B cell (primary cell): ENCODE data around the gene TAF12. TPM values are rescaled to one million over a fixed set of nuclear protein-coding genes. Genes with fewer than 3 reads are reported as not detected.

ENCODE experiments used
- ATAC-seq: fragments of 200-7000 bp; cut with Tn5 transposase; one replicate; pipeline ENCODE4 v1.10.0; 2021; ENCODE audit warnings: low read depth, mild to moderate bottlenecking, moderate number of reproducible peaks, moderate library complexity
- CTCF ChIA-PET: fragments of 350-600 bp; sonication (Branson Sonifier 250); formaldehyde crosslinking; loops from one replicate; lab custom pipeline; 2021; ENCODE audit warnings: antibody characterized with exemption, inconsistent platforms; lab: Charles Lee
- POLR2A ChIA-PET: fragments of 350-600 bp; sonication (Branson Sonifier 250); formaldehyde crosslinking; loops from one replicate; lab custom pipeline; 2021; ENCODE audit warnings: antibody characterized with exemption; lab: Charles Lee
- DNase-seq: peaks from one replicate; pipeline ENCODE4 v3.0.0; 2013
- H2AFZ ChIP-seq: 2 replicates; pipeline ENCODE4 v1.6.1; 2012; ENCODE audit warnings: mild to moderate bottlenecking, low read depth, low read length; ENCODE audit not compliant: insufficient read depth, poor library complexity, severe bottlenecking
- H3K27ac ChIP-seq, 2 donors: 1 replicate in 1 of 2; 2 replicates in 1 of 2; pipeline ENCODE4 v1.5.1; 2012 to 2013; ENCODE audit warnings: low read length in 2 of 2, mild to moderate bottlenecking in 2 of 2, moderate library complexity in 1 of 2
- H3K27me3 ChIP-seq, 4 experiments: fragments of 200-600 bp in 1 of 4; sonication (generic) in 1 of 4; replicated peaks in 1 of 4; 1 replicate in 2 of 4; 2 replicates in 2 of 4; pipeline versions ENCODE4 v1.6.1 to v1.7.0; 2013 to 2016; ENCODE audit warnings: low read length in 3 of 4, mild to moderate bottlenecking in 2 of 4, mixed read lengths in 1 of 4, moderate library complexity in 1 of 4; ENCODE audit not compliant: insufficient read depth in 4 of 4, control insufficient read depth in 3 of 4; ENCODE audit errors: control extremely low read depth in 1 of 4
- H3K36me3 ChIP-seq, 2 experiments: replicated peaks in 1 of 2; 1 replicate in 1 of 2; 2 replicates in 1 of 2; pipeline versions ENCODE4 v1.6.1 to v1.7.1; 2013; ENCODE audit warnings: low read length in 1 of 2; ENCODE audit not compliant: insufficient read depth in 2 of 2, control insufficient read depth in 1 of 2; ENCODE audit errors: control extremely low read depth in 1 of 2, extremely low read depth in 1 of 2
- H3K4me1 ChIP-seq, 2 donors: fragments of 200-600 bp in 1 of 2; sonication (generic) in 1 of 2; 1 replicate in 1 of 2; 2 replicates in 1 of 2; pipeline versions ENCODE4 v1.5.1 to v1.6.1; 2013 to 2017; ENCODE audit warnings: low read length in 2 of 2; ENCODE audit not compliant: control insufficient read depth in 2 of 2, insufficient read depth in 2 of 2
- H3K4me2 ChIP-seq: replicated peaks from 2 replicates; pipeline ENCODE3; 2012; ENCODE audit warnings: mild to moderate bottlenecking, low read depth, low read length; ENCODE audit not compliant: poor library complexity, severe bottlenecking
- H3K4me3 ChIP-seq, 5 experiments: fragments of 200-600 bp in 1 of 5; sonication (generic) in 1 of 5; 1 replicate in 3 of 5; 2 replicates in 2 of 5; pipeline versions ENCODE4 v1.5.1 to v1.7.0; 2011 to 2016; ENCODE audit warnings: low read length in 4 of 5, mild to moderate bottlenecking in 4 of 5, low read depth in 2 of 5, control low read depth in 1 of 5, moderate library complexity in 1 of 5; ENCODE audit not compliant: insufficient read depth in 1 of 5; ENCODE audit errors: control extremely low read depth in 1 of 5, extremely low read depth in 1 of 5
- H3K79me2 ChIP-seq: fragments of 200-600 bp; sonication (generic); one replicate; pipeline ENCODE4 v1.6.0; 2016; ENCODE audit warnings: low read length; ENCODE audit not compliant: control insufficient read depth, insufficient read depth
- H3K9ac ChIP-seq: fragments of 200-600 bp; sonication (generic); 2 replicates; pipeline ENCODE4 v1.6.1; 2017; ENCODE audit warnings: mild to moderate bottlenecking, low read length, moderate library complexity
- H3K9me3 ChIP-seq, 3 donors: one replicate each; pipeline versions ENCODE4 v1.6.1 to v1.7.1; 2013; ENCODE audit warnings: low read length in 2 of 3; ENCODE audit not compliant: control insufficient read depth in 2 of 3, insufficient read depth in 1 of 3; ENCODE audit errors: control extremely low read depth in 1 of 3
- H4K20me1 ChIP-seq: 2 replicates; pipeline ENCODE4 v1.6.0; 2012; ENCODE audit warnings: mild to moderate bottlenecking, low read length; ENCODE audit not compliant: insufficient read depth, control insufficient read depth, poor library complexity, severe bottlenecking
- H3K27ac Mint-ChIP-seq: one replicate; pipeline ENCODE4 v1.8.0; 2021; ENCODE audit warnings: mixed read lengths
- H3K27me3 Mint-ChIP-seq: one replicate; pipeline ENCODE4 v1.8.0; 2021; ENCODE audit warnings: mixed read lengths
- H3K4me1 Mint-ChIP-seq: one replicate; pipeline ENCODE4 v1.8.0; 2021; ENCODE audit warnings: mixed read lengths
- H3K4me3 Mint-ChIP-seq: one replicate; pipeline ENCODE4 v1.8.0; 2021; ENCODE audit warnings: mixed read lengths
- H3K9me3 Mint-ChIP-seq: one replicate; pipeline ENCODE4 v1.8.0; 2022; ENCODE audit warnings: mixed read lengths; ENCODE audit not compliant: insufficient read depth
- EZH2 ChIP-seq: IDR thresholded peaks from 2 replicates; pipeline ENCODE4 v1.6.1; 2012; ENCODE audit warnings: borderline replicate concordance, low read depth, mild to moderate bottlenecking, moderate library complexity, low read length; ENCODE audit not compliant: insufficient read depth, poor library complexity, severe bottlenecking
- WGBS: methylation state at CpG from one replicate; pipeline ENCODE4 v1.1.5; 2013; ENCODE audit warnings: missing lambda C conversion rate; ENCODE audit not compliant: insufficient coverage; 5-methylcytosine and 5-hydroxymethylcytosine counted together
- intact Hi-C: fragments of 100-400 bp; cut with micrococcal nuclease; formaldehyde crosslinking; loops from one replicate; pipeline ENCODE4 v1.10.0; 2022
- polyA plus RNA-seq: library from polyadenylated mRNA; depleted of rRNA; stranded (reverse); fragments of >200 nt; gene quantifications from 2 replicates; pipeline ENCODE4 v1.2.3, GENCODE V29; 2012
- total RNA-seq, 2 donors: library from RNA; stranded (reverse); fragments of 120-200 nt in 1 of 2; gene quantifications; 1 replicate in 1 of 2; 2 replicates in 1 of 2; pipeline versions ENCODE4 v1.2.3 to v1.2.4, GENCODE V29; 2013 to 2022
- TF ChIP-seq, protein P1 (sequence below): fragments of 200-600 bp; IDR thresholded peaks from one replicate; pipeline ENCODE4 v1.8.0; 2022; ENCODE audit warnings: antibody characterized with exemption, mild to moderate bottlenecking

TAF12 gene
- total and polyA plus RNA-seq, 2 donors (not counting 1 experiment from before 2014, with no cell fraction given): 15.8 to 19.1 TPM

DNA sequence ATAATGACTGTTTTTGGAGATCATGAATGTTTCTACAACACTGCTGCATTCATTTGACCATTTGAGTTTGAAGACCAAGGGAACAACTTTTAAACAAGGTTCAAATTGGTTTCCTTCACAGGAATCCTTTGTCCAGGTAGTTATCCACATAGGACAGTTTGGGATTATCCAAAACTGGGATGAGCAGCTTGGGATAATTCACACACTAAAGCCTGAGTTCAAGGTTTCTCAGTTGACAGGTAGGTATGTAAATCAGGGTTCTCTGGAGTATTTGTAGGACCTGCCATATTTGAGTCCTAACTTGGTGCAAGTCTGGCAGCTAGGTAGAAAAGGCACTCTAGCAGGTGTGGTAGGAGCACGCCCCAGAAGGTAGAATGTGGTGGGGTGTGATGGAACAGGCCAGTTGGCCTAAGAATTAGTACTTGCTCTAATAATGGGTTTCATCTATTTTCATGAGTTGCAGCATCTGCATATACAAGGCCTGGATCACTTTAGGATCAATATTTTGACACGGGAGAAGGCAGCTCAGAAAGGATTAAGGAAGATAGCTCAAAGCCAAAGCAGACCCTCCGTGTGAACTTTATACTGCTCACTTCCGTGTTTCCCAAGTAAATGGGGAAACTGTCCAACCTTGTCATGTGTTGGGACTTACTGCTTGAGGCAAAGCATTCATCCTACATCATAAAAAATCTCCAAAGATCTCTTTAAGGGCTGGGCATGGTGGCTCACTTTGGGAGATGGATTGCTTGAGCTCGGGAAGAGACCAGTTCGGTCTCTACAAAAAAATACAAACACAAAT lies 64.9 kb downstream of the TAF12 start:
- H4K20me1 ChIP-seq: peaks cover 40% of the 10 kb centered on the region
- TF ChIP-seq EZH2: no peak
- TF ChIP-seq, protein P1, sequence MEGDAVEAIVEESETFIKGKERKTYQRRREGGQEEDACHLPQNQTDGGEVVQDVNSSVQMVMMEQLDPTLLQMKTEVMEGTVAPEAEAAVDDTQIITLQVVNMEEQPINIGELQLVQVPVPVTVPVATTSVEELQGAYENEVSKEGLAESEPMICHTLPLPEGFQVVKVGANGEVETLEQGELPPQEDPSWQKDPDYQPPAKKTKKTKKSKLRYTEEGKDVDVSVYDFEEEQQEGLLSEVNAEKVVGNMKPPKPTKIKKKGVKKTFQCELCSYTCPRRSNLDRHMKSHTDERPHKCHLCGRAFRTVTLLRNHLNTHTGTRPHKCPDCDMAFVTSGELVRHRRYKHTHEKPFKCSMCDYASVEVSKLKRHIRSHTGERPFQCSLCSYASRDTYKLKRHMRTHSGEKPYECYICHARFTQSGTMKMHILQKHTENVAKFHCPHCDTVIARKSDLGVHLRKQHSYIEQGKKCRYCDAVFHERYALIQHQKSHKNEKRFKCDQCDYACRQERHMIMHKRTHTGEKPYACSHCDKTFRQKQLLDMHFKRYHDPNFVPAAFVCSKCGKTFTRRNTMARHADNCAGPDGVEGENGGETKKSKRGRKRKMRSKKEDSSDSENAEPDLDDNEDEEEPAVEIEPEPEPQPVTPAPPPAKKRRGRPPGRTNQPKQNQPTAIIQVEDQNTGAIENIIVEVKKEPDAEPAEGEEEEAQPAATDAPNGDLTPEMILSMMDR: no peak
- H3K9me3 Mint-ChIP-seq: no peaks in the 10 kb centered on the region
- H3K4me3 ChIP-seq: no peak overlapping the region
- ATAC-seq (no peak), DNase-seq (no peak)
- H3K4me1 Mint-ChIP-seq: peaks cover 34% of the 10 kb centered on the region
- peak overlapping the region; percentile 18 for H3K27ac Mint-ChIP-seq
- H3K9ac ChIP-seq: no peak overlapping the region
- no peaks in the 10 kb centered on the region for H3K27me3 ChIP-seq
- no peak overlapping the region for H3K4me2 ChIP-seq
- intact Hi-C loops: no loop called here
- WGBS: 72% methylated on average over 4 of the region's 6 CpGs
- peaks cover 15 to 29% of the 10 kb centered on the region in 2 donors for H3K4me1 ChIP-seq
- peak overlapping the region in 1 of 2 donors; percentile 4 for H3K27ac ChIP-seq
- peaks cover 16 to 47% of the 10 kb centered on the region in 2 experiments for H3K36me3 ChIP-seq
- POLR2A ChIA-PET: interaction anchor here (1.2 kb wide), 1 partner anchor 70 kb away, joined by 3 read pairs; the partner anchor contains the start of gene RNU11
- no peaks in the 10 kb centered on the region for H3K27me3 Mint-ChIP-seq
- H3K4me3 Mint-ChIP-seq: no peak overlapping the region
- no peak overlapping the region for H2AFZ ChIP-seq
- no peaks in the 10 kb centered on the region for H3K9me3 ChIP-seq
- CTCF ChIA-PET: interaction anchor here (0.6 to 2.9 kb wide), 3 partner anchors 25 to 330 kb away, joined by 3 to 13 read pairs (median 4); no protein-coding TSS in a partner anchor
- peaks cover 29% of the 10 kb centered on the region for H3K79me2 ChIP-seq
